Measurements from ENCODE around the gene SEMA4B. TPM values are rescaled to one million over a fixed set of nuclear protein-coding genes. Genes with fewer than 3 reads are reported as not detected.
"Not testable (repeated sequence)": the region's sequence is repeated elsewhere in the genome, so short reads cannot be mapped to it uniquely, and the experiment has no call there.

Gene SEMA4B
- total RNA-seq (ENCODE audit: insufficient read depth, low replicate concordance): 20.7 TPM

DNA sequence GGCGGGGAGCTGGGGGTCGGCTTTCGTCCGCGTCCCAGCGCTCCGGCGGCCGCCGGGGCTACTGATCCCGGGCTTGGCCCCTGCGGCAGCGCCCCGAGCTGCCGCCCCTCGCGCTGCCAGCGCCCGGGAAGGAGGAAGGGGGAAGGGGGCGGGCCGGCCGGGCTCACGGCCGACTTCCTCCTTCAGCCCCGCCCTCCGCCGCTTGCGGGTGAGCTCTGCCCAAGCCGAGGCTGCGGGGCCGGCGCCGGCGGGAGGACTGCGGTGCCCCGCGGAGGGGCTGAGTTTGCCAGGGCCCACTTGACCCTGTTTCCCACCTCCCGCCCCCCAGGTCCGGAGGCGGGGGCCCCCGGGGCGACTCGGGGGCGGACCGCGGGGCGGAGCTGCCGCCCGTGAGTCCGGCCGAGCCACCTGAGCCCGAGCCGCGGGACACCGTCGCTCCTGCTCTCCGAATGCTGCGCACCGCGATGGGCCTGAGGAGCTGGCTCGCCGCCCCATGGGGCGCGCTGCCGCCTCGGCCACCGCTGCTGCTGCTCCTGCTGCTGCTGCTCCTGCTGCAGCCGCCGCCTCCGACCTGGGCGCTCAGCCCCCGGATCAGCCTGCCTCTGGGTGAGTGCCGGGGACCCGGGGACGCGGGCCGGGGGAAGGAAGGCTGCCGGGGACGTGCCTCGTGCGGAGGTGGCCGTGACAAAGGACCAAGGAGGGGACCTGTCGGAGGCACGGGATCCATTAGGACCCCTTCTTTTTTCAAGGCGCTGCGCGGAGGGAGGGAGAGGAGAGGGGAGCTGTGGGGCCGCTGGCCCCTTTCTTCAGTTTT is at the start of gene SEMA4B:
SEMA4B (plus strand) TSS at position 201 of the 814 bp plus-strand sequence; CDS start at position 450, 249 bp downstream.
- peak; percentile 83 for DNase-seq (ENCODE audit: low spot score)

GRCh38 chr15:90151989-90152645 is 49.0 kb upstream of the SEMA4B start:
- no peak for DNase-seq (ENCODE audit: low spot score)

DNA sequence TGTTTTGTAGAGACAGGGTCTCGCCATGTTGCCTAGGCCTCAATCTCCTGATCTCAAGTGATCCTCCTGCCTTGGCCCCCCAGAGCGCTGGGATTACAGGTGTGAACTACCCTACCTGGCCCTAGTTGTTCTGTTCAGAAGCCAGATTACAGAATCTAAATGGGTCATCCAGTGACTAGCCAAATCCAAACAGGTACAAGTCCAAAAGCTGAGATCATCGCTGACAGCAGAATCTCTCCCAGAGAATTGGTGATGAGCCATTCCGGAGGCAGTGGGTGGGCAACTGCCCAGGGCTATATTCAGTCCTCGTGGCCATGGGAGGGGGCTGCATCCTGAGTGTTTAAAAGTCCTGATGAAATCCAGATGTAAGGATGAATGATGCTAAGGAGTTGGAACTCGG is 47.5 kb upstream of the SEMA4B start:
- no peak for DNase-seq (ENCODE audit: low spot score)

- DNase-seq (ENCODE audit: low spot score): no peak
Observed at GRCh38 chr15:90154246-90154645, 46.9 kb upstream of the SEMA4B start.

GRCh38 chr15:90154861-90155626 is 46.1 kb upstream of the SEMA4B start:
- peak; percentile 32 for DNase-seq (ENCODE audit: low spot score)

- DNase-seq (ENCODE audit: low spot score): no peak
Observed at GRCh38 chr15:90159213-90159612, 41.9 kb upstream of the SEMA4B start.

DNA sequence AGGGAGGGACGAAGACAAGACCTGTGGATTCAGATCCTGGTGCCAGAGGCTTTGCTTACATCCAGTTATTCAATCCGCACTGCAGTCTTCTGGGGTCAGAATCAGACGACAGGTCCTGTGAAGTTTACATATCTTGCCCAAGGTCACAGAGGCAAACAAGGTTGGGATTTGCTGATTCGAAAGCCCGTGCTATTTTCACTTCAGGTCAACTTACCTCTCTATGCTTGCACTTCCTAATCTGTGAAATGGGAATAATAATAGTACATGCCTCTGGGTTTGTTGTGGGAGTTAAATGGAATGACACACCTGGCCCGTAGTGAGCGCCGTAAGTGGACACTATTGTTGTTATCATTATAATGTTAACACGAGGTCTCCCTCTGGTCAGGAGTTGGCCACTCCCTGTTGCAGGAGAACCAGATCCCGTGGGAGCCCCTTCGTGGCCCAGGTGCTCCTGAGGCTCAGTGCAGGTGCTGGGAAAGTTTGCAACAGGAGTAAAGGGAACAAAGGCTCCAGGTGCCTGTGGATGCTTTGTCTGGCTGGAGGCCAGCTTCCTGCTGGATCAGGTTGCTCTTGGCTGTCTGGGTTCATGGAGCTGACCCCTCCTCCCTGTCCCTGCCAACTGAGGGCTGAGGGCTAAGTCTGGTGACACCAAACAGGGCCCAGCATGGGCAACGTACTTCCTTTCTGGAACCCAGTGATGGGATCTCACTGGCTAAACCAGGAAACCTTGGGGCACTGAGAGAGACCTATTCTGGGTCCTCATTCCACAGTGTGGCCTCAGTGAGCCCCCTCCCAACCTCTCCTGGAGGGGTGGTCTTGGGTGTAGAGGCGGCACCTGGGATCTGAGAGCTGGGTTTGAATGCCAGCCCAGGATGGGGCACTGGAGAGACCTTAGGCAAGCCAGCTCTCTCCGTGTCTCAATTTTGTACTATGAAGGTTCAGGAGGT is 40.1 kb upstream of the SEMA4B start:
- no peak for DNase-seq (ENCODE audit: low spot score)

GRCh38 chr15:90161950-90162361 is 39.2 kb upstream of the SEMA4B start:
- no peak for DNase-seq (ENCODE audit: low spot score)

DNA sequence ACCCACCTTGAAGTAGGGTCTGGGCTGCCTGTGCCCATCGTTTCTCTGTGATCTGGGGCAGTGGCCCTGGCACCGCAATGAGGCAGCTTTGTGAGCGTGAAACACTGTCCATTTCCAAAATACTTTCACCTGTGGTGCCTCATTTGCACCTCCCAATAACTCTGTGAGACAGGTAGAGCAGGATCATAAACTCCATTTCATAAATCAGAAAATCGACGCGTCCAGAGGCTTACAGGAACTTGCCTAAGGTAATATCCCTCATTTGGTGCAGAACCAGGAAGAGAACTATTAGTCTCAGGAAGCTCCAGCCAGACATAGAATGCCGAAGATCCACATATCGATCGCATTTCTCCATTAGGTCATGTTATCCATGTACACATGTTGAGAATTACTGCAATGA is 38.2 kb upstream of the SEMA4B start:
- DNase-seq (ENCODE audit: low spot score): no peak

DNA sequence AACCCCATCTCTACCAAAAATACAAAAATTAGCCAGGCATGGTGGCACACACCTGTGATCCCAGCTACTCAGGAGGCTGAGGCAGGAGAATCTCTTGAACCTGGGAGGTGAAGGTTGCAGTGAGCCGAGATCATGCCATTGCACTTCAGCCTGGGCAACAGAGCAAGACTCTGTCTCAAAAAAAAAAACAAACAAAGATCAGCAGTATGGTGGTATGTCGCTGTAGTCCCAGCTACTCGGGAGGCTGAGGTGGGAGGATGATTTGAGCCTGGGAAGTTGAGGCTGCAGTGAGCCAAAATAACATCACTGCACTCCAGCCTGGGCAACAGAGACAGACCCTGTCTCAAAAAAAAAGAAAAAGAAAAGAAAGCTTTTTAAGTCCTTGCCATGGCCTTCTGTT is 36.9 kb upstream of the SEMA4B start:
- not testable (repeated sequence) for DNase-seq (ENCODE audit: low spot score)

DNA sequence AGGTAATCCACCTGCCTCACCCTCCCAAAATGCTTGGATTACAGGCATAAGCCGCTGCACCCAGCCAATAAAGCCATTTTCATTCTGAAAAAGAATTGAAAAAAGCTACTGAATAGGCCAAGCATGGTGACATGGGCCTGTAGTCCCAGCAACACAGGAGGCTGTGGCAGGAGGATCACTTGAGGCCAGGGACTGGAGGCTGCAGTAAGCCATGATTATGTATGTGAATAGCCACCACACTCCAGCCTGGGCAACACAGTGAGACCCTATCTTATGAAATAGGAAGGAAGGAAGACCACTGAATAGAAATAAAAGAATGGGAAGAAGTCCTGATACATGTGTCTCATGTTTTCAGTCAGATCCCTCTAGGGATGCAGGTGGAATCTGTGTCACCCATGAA is 36.0 kb upstream of the SEMA4B start:
- no peak for DNase-seq (ENCODE audit: low spot score)

GRCh38 chr15:90165659-90166489 is 35.3 kb upstream of the SEMA4B start:
- peak; percentile 96 for DNase-seq (ENCODE audit: low spot score)

GRCh38 chr15:90167121-90167520 is 34.0 kb upstream of the SEMA4B start:
- DNase-seq (ENCODE audit: low spot score): no peak

GRCh38 chr15:90171623-90172022 is 29.5 kb upstream of the SEMA4B start:
- no peak for DNase-seq (ENCODE audit: low spot score)

DNA sequence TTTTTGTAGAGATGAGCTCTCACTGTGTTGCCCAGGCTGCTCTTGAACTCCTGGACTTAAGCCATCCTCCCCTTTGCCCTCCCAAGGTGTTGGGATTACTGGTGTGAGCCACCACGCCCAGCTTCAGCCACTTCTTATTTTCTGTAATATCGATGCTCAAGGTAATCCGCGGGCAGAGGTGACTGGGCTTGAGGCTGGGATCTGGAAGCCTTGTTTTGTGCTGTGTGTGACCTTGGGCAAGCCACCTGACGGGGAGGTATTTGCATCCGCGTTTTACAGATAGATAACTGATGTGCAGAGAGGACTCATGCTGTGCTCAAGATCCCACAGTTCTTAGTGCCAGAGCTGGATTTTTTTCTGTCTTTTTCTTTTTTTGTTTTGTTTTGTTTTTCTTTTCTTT is 27.8 kb upstream of the SEMA4B start:
- no peak for DNase-seq (ENCODE audit: low spot score)

GRCh38 chr15:90174140-90174875 is 26.8 kb upstream of the SEMA4B start:
- DNase-seq (ENCODE audit: low spot score): peak; percentile 91

- DNase-seq (ENCODE audit: low spot score): no peak
Observed at GRCh38 chr15:90177012-90177411, 24.1 kb upstream of the SEMA4B start.

GRCh38 chr15:90178468-90179435 is 22.4 kb upstream of the SEMA4B start:
- no peak for DNase-seq (ENCODE audit: low spot score)
